HG03045 (cell line): ENCODE measurements around the gene FBXO34.

Experiments used
- ATAC-seq: cut with Tn5 transposase; IDR thresholded peaks from one replicate; pipeline ENCODE4 v1.9.1; 2021; ENCODE audit warnings: mild to moderate bottlenecking, moderate library complexity; ENCODE audit not compliant: unreplicated experiment

The FBXO34 gene

GRCh38 chr14:55270832-55271571 lies at the start of gene FBXO34:
Gene FBXO34 (plus strand): TSS chr14:55271421. CDS start chr14:55350391, 78,970 bp downstream.
- ATAC-seq: peak; percentile 88

GRCh38 chr14:55221968-55222367 lies 49.3 kb upstream of the FBXO34 start:
- ATAC-seq: no peak

GRCh38 chr14:55223364-55223763 lies 47.9 kb upstream of the FBXO34 start:
- no peak for ATAC-seq

- ATAC-seq: no peak
These were observed 43.0 kb upstream of the FBXO34 start for GRCh38 chr14:55228261-55228660.

- ATAC-seq: no peak
These were observed 37.6 kb upstream of the FBXO34 start for GRCh38 chr14:55233591-55233990.

GRCh38 chr14:55238019-55238680 lies 33.1 kb upstream of the FBXO34 start:
- ATAC-seq: no peak

- ATAC-seq: no peak
These were observed 31.9 kb upstream of the FBXO34 start for GRCh38 chr14:55239320-55239719.

- ATAC-seq: no peak
These were observed 30.6 kb upstream of the FBXO34 start for GRCh38 chr14:55240526-55241178.

- no peak for ATAC-seq
These were observed 29.5 kb upstream of the FBXO34 start for GRCh38 chr14:55241673-55242072.

- ATAC-seq: no peak
These were observed 27.8 kb upstream of the FBXO34 start for GRCh38 chr14:55243386-55243785.

- no peak for ATAC-seq
These were observed 27.4 kb upstream of the FBXO34 start for GRCh38 chr14:55243813-55244212.

GRCh38 chr14:55245657-55246268 lies 25.5 kb upstream of the FBXO34 start:
- ATAC-seq: no peak

- ATAC-seq: no peak
These were observed 22.8 kb upstream of the FBXO34 start for GRCh38 chr14:55248411-55248810.

GRCh38 chr14:55249423-55249822 lies 21.8 kb upstream of the FBXO34 start:
- no peak for ATAC-seq

- no peak for ATAC-seq
These were observed 17.9 kb upstream of the FBXO34 start for GRCh38 chr14:55253276-55253675.

GRCh38 chr14:55254581-55254980 lies 16.6 kb upstream of the FBXO34 start:
- ATAC-seq: no peak

GRCh38 chr14:55255979-55256378 lies 15.2 kb upstream of the FBXO34 start:
- ATAC-seq: no peak

- ATAC-seq: no peak
These were observed 14.6 kb upstream of the FBXO34 start for GRCh38 chr14:55256586-55256985.

GRCh38 chr14:55265197-55265596 lies 6.0 kb upstream of the FBXO34 start:
- ATAC-seq: no peak

- ATAC-seq: no peak
These were observed 3.4 kb upstream of the FBXO34 start for GRCh38 chr14:55267820-55268219.

- ATAC-seq: peak; percentile 41
These were observed 514 bp downstream of the FBXO34 start for GRCh38 chr14:55271572-55272298.
